HepG2 (cell line): ENCODE measurements around the gene RCOR1. TPM values are rescaled to one million over a fixed set of nuclear protein-coding genes. Genes with fewer than 3 reads are reported as not detected.

Source experiments
- CCDC6 ChIP-seq: sonication (generic); formaldehyde crosslinking; IDR thresholded peaks from 2 replicates; pipeline ENCODE4 v1.8.1; 2022; ENCODE audit warnings: mild to moderate bottlenecking, missing genetic modification reagents, moderate library complexity
- FOXK1 ChIP-seq: sonication (generic); formaldehyde crosslinking; IDR thresholded peaks from 2 replicates; pipeline ENCODE4 v1.4.0; 2020; ENCODE audit warnings: low read depth, missing genetic modification reagents, borderline replicate concordance
- HCFC1 ChIP-seq: fragments of 150-350 bp; IDR thresholded peaks from 2 replicates; pipeline ENCODE4 v1.6.1; 2014; ENCODE audit warnings: low read depth, low read length
- IRX3 ChIP-seq: sonication (generic); formaldehyde crosslinking; IDR thresholded peaks from 2 replicates; pipeline ENCODE4 v1.8.1; 2023; ENCODE audit warnings: mild to moderate bottlenecking, low read depth, missing genetic modification reagents, borderline replicate concordance
- NFKB2 ChIP-seq: sonication (generic); formaldehyde crosslinking; IDR thresholded peaks from 2 replicates; pipeline ENCODE4 v1.4.0; 2020; ENCODE audit warnings: missing genetic modification reagents, borderline replicate concordance
- PHF5A ChIP-seq: IDR thresholded peaks from one replicate; pipeline ENCODE4 v1.6.1; 2018; ENCODE audit warnings: low read depth, missing genetic modification reagents; ENCODE audit not compliant: unreplicated experiment
- SMYD3 ChIP-seq: sonication (generic); formaldehyde crosslinking; IDR thresholded peaks from 2 replicates; pipeline ENCODE4 v1.8.1; 2023; ENCODE audit warnings: mild to moderate bottlenecking, missing genetic modification reagents
- TMF1 ChIP-seq: sonication (generic); formaldehyde crosslinking; IDR thresholded peaks from 2 replicates; pipeline ENCODE4 v1.8.1; 2022; ENCODE audit warnings: low read depth, missing genetic modification reagents
- TOPORS ChIP-seq: sonication (generic); formaldehyde crosslinking; IDR thresholded peaks from 2 replicates; pipeline ENCODE4 v1.8.0; 2023; ENCODE audit warnings: mild to moderate bottlenecking, missing genetic modification reagents
- ZNF17 ChIP-seq: sonication (generic); formaldehyde crosslinking; IDR thresholded peaks from 2 replicates; pipeline ENCODE4 v1.5.0; 2020; ENCODE audit warnings: mild to moderate bottlenecking, missing genetic modification reagents
- ZNF329 ChIP-seq: sonication (generic); formaldehyde crosslinking; IDR thresholded peaks from 2 replicates; pipeline ENCODE4 v1.9.0; 2021; ENCODE audit warnings: low read depth, mild to moderate bottlenecking, missing genetic modification reagents
- ZNF350 ChIP-seq: sonication (generic); formaldehyde crosslinking; IDR thresholded peaks from 2 replicates; pipeline ENCODE4 v1.4.0; 2020; ENCODE audit warnings: mild to moderate bottlenecking, low read depth, missing genetic modification reagents, borderline replicate concordance
- ZNF557 ChIP-seq: sonication (generic); formaldehyde crosslinking; IDR thresholded peaks from 2 replicates; pipeline ENCODE4 v1.4.0; 2020; ENCODE audit warnings: missing genetic modification reagents
- ZNF780A ChIP-seq: sonication (generic); formaldehyde crosslinking; IDR thresholded peaks from 2 replicates; pipeline ENCODE4 v1.8.0; 2022; ENCODE audit warnings: mild to moderate bottlenecking, missing genetic modification reagents, moderate library complexity
- polyA plus RNA-seq, 8 experiments: library from polyadenylated mRNA; depleted of rRNA in 3 of 8; stranded (reverse) in 7 of 8; unstranded in 1 of 8; fragments of >200 nt; fragmentation: Illumina TruSeq in 4 of 8; extraction: Trizol in 4 of 8; gene quantifications; 2 replicates each; pipeline versions ENCODE4 v1.2.1 to v1.2.3, GENCODE V29; 2011 to 2016; ENCODE audit warnings: low read depth in 4 of 8, missing spikeins in 1 of 8, mixed read lengths in 1 of 8; ENCODE audit not compliant: insufficient read depth in 1 of 8
- total RNA-seq, 5 experiments: library from RNA; depleted of rRNA; stranded (reverse); fragments of >200 nt; fragmentation: Illumina TruSeq; extraction: Trizol; gene quantifications; 2 replicates each; pipeline ENCODE4 v1.2.3, GENCODE V29; 2016; ENCODE audit warnings: low read depth in 1 of 5
- TF ChIP-seq, protein P1 (sequence below): sonication (generic); IDR thresholded peaks from 2 replicates; pipeline ENCODE4 v1.6.1; 2016; ENCODE audit warnings: low read depth, borderline replicate concordance
- TF ChIP-seq, protein P2 (sequence below): sonication (generic); formaldehyde crosslinking; IDR thresholded peaks from 2 replicates; pipeline ENCODE4 v1.4.0; 2020; ENCODE audit warnings: missing genetic modification reagents, borderline replicate concordance
- TF ChIP-seq, protein P3 (sequence below): sonication (generic); formaldehyde crosslinking; IDR thresholded peaks from 2 replicates; pipeline ENCODE4 v1.8.0; 2022; ENCODE audit warnings: missing genetic modification reagents, mild to moderate bottlenecking, moderate library complexity, borderline replicate concordance
- TF ChIP-seq, protein P4 (sequence below): sonication (generic); formaldehyde crosslinking; IDR thresholded peaks from 2 replicates; pipeline ENCODE4 v1.8.0; 2022; ENCODE audit warnings: mild to moderate bottlenecking, missing genetic modification reagents, moderate library complexity
- TF ChIP-seq, protein P5 (sequence below): fragments of 450-650 bp; IDR thresholded peaks from 2 replicates; pipeline ENCODE4 v1.6.1; 2017

The RCOR1 gene
- total and polyA plus RNA-seq, 2 of the 13 experiments (the other 11 are each of a cell fraction or from before 2014, with no cell fraction given) = 10.2 to 11.1 TPM

DNA sequence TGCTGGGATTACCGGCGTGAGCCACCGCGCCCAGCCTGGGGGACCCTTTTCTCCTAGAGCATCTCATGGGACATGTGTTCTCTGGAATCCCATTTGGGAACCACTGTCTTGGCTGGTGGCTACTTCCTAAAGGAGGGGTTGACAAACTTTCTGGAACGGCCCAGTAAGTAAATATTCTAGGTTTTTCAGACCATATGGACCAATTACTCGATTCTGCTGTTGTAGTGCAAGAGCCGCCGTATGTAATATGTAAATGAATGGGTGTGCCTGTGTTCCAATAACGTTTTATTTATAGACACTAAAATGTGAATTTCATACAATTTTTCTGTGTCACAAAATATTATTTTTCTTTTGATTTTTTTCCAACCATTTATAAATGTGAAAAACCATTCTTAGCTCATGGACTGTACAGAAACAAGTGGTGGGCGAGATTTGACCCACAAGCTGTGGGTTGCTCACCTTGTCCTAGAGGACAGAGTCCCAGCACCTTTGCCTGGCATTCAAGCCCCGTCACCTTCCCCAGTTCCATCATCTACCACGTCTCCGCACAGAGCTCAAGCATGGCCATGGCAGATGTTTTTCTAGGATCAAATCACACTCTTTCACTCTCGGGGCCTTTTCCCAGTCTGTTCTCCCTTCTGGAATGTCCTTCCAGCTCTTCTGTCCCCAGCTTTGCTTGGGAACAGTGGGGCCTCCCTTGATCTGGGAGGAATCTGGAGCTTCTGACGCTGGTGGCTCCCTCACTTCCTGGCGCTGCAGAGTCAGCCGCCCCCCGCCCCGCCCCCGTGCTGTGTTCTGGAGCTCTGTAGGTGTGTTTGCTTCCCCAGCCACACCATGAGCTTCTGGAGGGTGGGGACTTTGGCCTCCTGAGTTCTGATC is 17.9 kb upstream of the RCOR1 start (continued):
- TF ChIP-seq, protein P1, sequence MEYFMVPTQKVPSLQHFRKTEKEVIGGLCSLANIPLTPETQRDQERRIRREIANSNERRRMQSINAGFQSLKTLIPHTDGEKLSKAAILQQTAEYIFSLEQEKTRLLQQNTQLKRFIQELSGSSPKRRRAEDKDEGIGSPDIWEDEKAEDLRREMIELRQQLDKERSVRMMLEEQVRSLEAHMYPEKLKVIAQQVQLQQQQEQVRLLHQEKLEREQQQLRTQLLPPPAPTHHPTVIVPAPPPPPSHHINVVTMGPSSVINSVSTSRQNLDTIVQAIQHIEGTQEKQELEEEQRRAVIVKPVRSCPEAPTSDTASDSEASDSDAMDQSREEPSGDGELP = peak; percentile 35; the same call in 1 of the 2 replicates
- peak; percentile 52; the same call in 1 of the 2 replicates for TF ChIP-seq ZNF350
- TF ChIP-seq, protein P2, sequence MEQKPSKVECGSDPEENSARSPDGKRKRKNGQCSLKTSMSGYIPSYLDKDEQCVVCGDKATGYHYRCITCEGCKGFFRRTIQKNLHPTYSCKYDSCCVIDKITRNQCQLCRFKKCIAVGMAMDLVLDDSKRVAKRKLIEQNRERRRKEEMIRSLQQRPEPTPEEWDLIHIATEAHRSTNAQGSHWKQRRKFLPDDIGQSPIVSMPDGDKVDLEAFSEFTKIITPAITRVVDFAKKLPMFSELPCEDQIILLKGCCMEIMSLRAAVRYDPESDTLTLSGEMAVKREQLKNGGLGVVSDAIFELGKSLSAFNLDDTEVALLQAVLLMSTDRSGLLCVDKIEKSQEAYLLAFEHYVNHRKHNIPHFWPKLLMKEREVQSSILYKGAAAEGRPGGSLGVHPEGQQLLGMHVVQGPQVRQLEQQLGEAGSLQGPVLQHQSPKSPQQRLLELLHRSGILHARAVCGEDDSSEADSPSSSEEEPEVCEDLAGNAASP (CRISPR knock-in tag) = 0 out of 2 replicates have a peak, but pooled peaks have one; percentile 19
- TF ChIP-seq ZNF329 = no peak
- peak; percentile 61; the same call in 1 of the 2 replicates for TF ChIP-seq IRX3 (CRISPR knock-in tag)
- TF ChIP-seq ZNF17 = no peak
- TF ChIP-seq, protein P3, sequence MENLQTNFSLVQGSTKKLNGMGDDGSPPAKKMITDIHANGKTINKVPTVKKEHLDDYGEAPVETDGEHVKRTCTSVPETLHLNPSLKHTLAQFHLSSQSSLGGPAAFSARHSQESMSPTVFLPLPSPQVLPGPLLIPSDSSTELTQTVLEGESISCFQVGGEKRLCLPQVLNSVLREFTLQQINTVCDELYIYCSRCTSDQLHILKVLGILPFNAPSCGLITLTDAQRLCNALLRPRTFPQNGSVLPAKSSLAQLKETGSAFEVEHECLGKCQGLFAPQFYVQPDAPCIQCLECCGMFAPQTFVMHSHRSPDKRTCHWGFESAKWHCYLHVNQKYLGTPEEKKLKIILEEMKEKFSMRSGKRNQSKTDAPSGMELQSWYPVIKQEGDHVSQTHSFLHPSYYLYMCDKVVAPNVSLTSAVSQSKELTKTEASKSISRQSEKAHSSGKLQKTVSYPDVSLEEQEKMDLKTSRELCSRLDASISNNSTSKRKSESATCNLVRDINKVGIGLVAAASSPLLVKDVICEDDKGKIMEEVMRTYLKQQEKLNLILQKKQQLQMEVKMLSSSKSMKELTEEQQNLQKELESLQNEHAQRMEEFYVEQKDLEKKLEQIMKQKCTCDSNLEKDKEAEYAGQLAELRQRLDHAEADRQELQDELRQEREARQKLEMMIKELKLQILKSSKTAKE (CRISPR knock-in tag) = peak; percentile 58; the same call in 1 of the 2 replicates
- TF ChIP-seq, protein P4, sequence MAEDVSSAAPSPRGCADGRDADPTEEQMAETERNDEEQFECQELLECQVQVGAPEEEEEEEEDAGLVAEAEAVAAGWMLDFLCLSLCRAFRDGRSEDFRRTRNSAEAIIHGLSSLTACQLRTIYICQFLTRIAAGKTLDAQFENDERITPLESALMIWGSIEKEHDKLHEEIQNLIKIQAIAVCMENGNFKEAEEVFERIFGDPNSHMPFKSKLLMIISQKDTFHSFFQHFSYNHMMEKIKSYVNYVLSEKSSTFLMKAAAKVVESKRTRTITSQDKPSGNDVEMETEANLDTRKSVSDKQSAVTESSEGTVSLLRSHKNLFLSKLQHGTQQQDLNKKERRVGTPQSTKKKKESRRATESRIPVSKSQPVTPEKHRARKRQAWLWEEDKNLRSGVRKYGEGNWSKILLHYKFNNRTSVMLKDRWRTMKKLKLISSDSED (CRISPR knock-in tag) = no peak
- TF ChIP-seq, protein P5, sequence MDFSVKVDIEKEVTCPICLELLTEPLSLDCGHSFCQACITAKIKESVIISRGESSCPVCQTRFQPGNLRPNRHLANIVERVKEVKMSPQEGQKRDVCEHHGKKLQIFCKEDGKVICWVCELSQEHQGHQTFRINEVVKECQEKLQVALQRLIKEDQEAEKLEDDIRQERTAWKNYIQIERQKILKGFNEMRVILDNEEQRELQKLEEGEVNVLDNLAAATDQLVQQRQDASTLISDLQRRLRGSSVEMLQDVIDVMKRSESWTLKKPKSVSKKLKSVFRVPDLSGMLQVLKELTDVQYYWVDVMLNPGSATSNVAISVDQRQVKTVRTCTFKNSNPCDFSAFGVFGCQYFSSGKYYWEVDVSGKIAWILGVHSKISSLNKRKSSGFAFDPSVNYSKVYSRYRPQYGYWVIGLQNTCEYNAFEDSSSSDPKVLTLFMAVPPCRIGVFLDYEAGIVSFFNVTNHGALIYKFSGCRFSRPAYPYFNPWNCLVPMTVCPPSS = no peak
- no peak for TF ChIP-seq ZNF780A
- no peak for TF ChIP-seq HCFC1
- peak; percentile 74; the same call in 1 of the 2 replicates for TF ChIP-seq NFKB2 (CRISPR knock-in tag)
- TF ChIP-seq TOPORS = peak; percentile 30; the same call in 1 of the 2 replicates
- TF ChIP-seq CCDC6 (CRISPR knock-in tag) = no peak
- peak; percentile 40; the same call in 1 of the 2 replicates for TF ChIP-seq SMYD3 (CRISPR knock-in tag)
- peak; percentile 42; the same call in 1 of the 2 replicates for TF ChIP-seq FOXK1
- no peak for TF ChIP-seq ZNF557 (CRISPR knock-in tag)
- TF ChIP-seq TMF1 (CRISPR knock-in tag) = peak; percentile 56; the same call in 1 of the 2 replicates
- peak; percentile 54 for TF ChIP-seq PHF5A (CRISPR knock-in tag)
